NB4 (cell line): Measurements from ENCODE around the gene OSBPL9.

Experiments
- CTCF ChIP-seq: IDR thresholded peaks from one replicate; pipeline ENCODE4 v1.5.1; 2012; ENCODE audit warnings: low read depth, low read length
- MYC ChIP-seq: IDR thresholded peaks from 2 replicates; pipeline ENCODE4 v1.6.1; 2011; ENCODE audit warnings: low read depth, low read length
- POLR2A ChIP-seq: IDR thresholded peaks from 2 replicates; pipeline ENCODE4 v1.6.1; 2011; ENCODE audit warnings: mild to moderate bottlenecking; ENCODE audit not compliant: insufficient read length; ENCODE audit errors: extremely low read depth
- TF ChIP-seq, protein P1 (sequence below): IDR thresholded peaks from 2 replicates; pipeline ENCODE4 v1.6.1; 2011; ENCODE audit warnings: low read depth, low read length

DNA sequence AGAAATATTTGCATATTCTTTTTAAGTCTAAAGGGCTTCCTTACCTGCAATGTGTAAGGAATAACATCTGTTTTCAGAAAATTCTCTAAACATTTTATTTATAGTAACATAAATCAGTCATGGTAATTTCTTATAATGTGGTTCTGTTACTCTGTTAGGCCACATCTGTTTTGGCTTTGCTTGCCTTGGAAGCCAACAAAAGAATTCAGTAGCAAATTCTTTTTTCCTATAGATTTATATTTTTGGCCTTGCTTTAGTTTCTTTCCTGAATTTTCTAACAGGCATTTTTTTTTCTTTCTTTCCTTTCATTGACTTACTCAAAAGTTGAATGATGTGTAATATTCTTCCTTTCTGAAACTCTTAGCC lies 72.2 kb downstream of the OSBPL9 start:
- TF ChIP-seq, protein P1, sequence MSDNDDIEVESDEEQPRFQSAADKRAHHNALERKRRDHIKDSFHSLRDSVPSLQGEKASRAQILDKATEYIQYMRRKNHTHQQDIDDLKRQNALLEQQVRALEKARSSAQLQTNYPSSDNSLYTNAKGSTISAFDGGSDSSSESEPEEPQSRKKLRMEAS: no peak
- TF ChIP-seq CTCF: no peak
- no peak for TF ChIP-seq POLR2A
- no peak for TF ChIP-seq MYC
